Left hindlimb (tissue), 1 donor: ENCODE measurements around the gene CNNM2.
"Not testable (repeated sequence)": the region's sequence is repeated elsewhere in the genome, so short reads cannot be mapped to it uniquely, and the experiment has no call there.

Experiments used
- DNase-seq: peaks from one replicate; pipeline ENCODE4 v3.0.0-alpha.2; 2018

Gene CNNM2

DNA sequence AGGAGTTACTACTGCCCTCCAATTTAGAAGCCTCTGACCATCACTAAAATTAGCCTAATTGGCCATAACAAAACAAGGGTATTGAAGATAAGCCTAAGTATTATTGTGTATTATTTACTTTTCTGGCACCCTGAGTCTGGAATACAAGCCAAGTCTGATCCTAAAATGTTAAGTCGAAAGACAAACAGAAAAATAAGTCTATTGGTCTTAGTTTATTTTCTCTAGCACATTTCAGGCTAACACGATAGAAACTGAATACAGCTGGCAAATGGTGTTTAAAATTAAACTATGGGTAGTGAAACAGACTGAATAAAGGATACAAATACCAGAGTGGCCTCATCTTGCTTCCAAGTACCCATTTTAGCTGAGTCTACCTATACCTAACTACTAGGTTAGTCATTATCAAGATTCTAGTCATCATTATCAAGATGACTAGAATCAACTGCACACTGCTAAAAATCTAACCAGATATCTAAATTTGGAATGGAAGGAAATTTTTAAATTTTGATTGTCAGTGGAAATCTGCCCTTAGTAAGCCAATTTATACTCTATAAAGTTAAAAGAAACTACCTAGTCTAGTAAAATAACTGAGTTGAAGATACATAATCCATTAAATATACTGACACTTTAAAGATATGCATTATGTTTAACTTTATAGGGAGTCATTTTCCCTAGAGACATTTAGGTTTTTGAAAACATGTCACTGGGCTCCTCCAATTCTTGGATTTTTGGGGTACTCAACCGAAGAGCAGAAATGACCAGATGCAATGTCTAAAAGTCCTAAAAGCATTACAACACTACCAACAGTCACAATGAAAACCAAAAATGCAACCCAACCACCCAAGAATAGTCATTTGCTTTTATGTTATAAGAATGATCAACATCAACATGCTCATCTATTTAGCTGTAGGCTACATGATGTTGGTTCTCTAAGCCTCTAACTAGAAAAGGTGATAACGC is 194.1 kb downstream of the CNNM2 start:
- no peak for DNase-seq

GRCh38 chr10:103114876-103115275 is 196.8 kb downstream of the CNNM2 start:
- DNase-seq, result no peak

GRCh38 chr10:103117247-103117646 is 199.2 kb downstream of the CNNM2 start:
- DNase-seq, result no peak

GRCh38 chr10:103120546-103120945 is 202.5 kb downstream of the CNNM2 start:
- DNase-seq, result no peak

DNA sequence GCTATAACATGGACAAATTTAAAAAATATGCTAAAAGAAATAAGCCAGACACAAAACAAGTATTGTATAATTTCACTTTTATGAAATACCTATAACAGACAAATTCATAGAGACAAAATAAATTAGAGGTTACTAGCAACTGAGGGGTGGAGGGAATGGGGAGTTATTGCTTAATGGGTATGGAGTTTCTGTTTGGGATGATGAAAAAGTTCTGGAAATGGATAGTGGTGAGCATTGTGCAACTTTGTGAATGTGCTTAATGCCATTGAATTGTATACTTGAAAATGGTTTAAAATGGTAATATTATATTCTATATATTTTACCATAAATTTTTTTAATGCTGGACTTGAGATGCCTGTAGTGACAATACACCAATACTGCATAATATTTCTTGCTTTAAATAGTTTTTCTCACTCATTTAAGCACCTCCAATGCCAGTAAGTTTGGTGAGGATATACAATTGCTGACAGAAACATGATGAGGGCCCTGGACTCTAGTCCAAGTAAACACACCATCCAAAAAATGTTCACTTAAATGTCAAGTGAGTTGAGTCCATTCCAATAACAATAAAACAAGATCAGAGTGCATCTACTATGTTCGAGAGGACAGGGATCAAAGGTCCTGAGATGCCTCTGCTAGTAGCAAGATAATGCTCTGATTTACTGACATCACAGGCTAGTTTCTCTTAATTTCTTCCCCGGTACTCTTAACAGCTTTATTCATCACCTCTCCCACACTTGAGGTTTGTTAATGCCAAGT is 203.1 kb downstream of the CNNM2 start:
- DNase-seq, result no peak

DNA sequence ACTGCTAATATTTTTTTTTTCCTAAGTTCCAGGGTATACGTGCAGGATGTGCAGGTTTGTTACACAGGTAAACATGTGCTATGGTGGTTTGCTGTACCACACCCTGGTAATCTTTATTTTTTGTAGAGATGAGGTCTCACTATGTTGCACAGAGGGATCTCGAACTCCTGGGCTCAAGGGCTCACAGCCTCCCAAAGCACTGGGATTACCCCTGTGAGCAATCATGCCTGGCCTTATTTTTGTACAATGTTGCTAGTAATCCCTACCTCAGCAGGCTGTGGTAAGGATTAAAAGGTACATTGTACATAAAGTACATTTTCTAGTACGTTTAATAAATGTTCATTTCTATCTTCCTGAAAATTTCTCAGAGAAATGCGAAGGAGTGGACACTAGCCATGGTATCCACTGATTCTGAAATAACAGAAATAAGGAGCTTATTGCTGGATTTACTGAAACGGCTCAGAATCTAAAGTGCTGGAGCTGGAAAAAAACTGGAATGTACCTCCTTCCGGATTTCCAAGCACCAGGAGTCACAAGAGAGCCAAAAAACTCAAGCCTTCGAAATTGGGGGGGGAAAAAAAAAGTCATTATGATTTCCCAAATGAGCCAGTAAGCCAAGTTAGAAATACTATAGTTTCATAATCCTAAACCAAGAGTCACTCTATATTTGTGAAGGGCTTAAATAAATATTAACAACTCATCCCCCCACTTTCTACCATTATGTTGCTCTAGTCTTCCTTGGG is 205.4 kb downstream of the CNNM2 start:
- DNase-seq, result no peak

- DNase-seq, result no peak
Measured at GRCh38 chr10:103124420-103125096, 206.5 kb downstream of the CNNM2 start.

DNA sequence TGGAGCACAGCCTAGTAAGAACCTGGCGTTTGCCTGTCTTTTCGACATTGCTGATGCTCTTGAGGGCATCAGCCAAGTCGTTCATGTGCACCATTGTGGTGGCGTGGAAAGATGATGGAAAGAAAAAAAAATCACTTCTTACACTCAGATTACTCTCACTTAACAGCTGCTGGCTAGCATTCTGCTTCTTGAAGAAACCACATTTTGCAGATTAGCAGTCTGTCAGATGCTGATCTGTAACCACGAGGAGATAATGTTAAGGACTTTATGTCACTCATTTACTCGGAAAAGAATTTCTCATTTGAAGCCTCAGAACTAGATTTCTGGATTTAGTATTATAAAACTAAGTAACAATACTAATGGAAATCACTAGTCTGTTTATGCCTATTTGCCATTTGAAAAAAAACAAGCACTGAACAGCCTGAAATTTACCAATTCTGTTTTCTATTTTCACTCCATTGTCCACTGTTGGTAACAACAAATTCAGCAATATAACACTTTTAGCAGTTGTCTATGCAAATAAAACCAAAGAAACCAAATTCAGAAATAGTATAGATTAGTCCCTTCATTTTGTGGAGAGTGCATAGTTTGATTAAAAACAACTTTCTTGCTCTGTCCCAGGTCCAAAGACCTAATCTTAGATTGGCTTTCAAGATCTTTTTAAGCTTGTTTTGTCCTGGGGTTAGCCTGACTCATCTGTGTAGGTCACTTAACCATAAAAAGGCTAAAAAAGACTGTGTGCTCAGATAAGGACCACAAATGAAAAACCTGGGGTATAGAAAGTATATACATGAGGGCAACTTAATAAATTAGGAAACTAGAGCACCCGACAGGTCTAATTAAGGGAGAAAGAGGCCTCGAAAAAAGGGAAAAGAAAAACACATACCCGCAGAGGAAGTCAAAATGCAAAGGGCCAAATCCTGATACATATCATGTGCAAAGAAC is 207.5 kb downstream of the CNNM2 start:
- DNase-seq, result no peak

DNA sequence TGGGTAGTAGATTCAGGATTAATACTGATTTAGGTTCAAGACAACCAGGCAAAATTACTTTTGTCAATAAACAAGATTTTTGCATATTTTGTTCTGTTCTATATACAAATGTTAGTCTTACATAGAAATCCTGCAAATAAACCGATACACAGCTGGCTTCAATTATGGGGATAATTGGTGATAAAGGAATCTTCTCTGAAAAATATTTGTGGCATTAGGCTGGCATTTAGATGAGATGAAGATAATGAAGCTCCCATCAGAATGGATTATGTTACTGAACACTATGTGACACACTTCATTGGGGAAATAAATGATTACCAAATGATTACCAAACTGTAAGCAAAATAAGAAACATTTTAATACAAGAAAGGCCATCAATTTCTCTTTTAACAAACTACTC is 209.1 kb downstream of the CNNM2 start:
- DNase-seq, result no peak

GRCh38 chr10:103130180-103130579 is 212.1 kb downstream of the CNNM2 start:
- not testable (repeated sequence) for DNase-seq

DNA sequence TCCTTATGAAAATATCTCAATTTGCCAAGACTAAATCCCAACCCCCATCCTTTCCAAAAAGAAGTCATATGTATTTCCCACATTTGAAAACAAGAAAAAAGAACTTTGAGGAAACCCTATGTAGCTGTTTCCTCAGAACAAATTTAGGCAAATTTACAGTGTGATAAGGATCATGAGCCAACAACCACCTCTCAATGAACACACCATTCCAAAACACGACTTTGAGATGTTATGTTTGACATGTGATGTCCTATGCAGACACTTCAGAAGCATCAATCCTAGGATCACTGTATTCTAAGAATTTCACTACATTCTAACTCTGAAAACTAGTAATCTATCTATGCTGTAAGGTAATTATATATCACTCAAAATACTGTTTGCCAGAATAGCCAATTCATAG is 212.8 kb downstream of the CNNM2 start:
- DNase-seq, result no peak

GRCh38 chr10:103135168-103135567 is 217.1 kb downstream of the CNNM2 start:
- DNase-seq, result not testable (repeated sequence)

DNA sequence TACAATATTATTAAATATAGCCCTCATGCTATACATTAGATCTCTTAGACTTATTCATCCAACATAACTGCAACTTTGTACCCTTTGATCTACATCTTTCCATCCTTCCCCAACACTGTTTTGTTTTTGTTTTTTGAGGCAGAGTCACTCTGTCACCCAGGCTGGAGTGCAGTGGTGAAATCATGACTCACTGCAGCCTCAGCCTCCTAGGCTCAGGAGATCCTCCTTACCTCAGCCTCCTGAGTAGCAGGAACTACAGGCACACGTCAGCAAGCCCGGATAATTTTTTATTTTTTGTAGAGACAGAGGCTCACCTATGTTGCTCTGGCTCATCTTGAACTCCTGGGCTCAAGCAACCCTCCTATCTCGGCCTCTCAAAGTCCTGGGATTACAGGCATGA is 221.7 kb downstream of the CNNM2 start:
- no peak for DNase-seq
